ENCODE data around the gene BACH2. TPM values are rescaled to one million over a fixed set of nuclear protein-coding genes. Genes with fewer than 3 reads are reported as not detected.

BACH2 gene
- polyA plus RNA-seq, 1 of the 3 experiments (the other 2 are of a cell fraction) = 0.46 TPM

- 83% methylated on average over 3 of the region's 3 CpGs for WGBS (ENCODE audit: low lambda C conversion rate)
- Histone ChIP-seq H3K79me2 (ENCODE audit: insufficient read depth) (no peaks in the 10 kb centered on the region), H3K4me2 (no peak overlapping the region), H3K36me3 (replicated peaks in 1 of 2; ENCODE audit: control insufficient read depth in 1 of 2, insufficient read depth in 2 of 2, low read length in 1 of 2) (no peaks in the 10 kb centered on the region), H3K4me3 (ENCODE audit: low read depth in 2 of 2, low read length in 1 of 2) (no peak overlapping the region), H3K9ac (no peak overlapping the region), H3F3A (replicated peaks; ENCODE audit: insufficient read depth) (no peaks in the 10 kb centered on the region), H2AFZ (ENCODE audit: low read depth) (no peak overlapping the region), H3K9me2 (no peaks in the 10 kb centered on the region), H3K4me1 (ENCODE audit: control insufficient read depth in 1 of 2, insufficient read depth in 2 of 2, low read depth in 1 of 2, low read length in 1 of 2) (peaks cover 0 to 27% of the 10 kb centered on the region in 2 experiments; a peak in 2 of 4 replicates), H3K9me3 (no peaks in the 10 kb centered on the region), H3K27me3 (ENCODE audit: insufficient read depth) (no peaks in the 10 kb centered on the region), H3K27ac (ENCODE audit: low read depth in 2 of 2, low read length in 1 of 2) (peak overlapping the region in 1 of 2 experiments; percentile 75; a peak in 2 of 4 replicates), H4K20me1 (ENCODE audit: insufficient read depth) (no peaks in the 10 kb centered on the region)
- ChIA-PET CTCF (interaction anchor here (0.7 to 1.5 kb wide), 4 partner anchors 10 to 243 kb away, joined by 3 to 5 read pairs (median 4); no protein-coding TSS in a partner anchor), POLR2A (no interaction called here)
- TF ChIP-seq RAD21 (IDR thresholded peaks at IDR 0.05; ENCODE audit: low read length) = 0 out of 2 replicates have a peak, but pooled peaks have one; percentile 4
- TF ChIP-seq ELF1 (IDR thresholded peaks at IDR 0.05) = no peak
- no peak for DNase-seq
These were observed 112.9 kb downstream of the BACH2 start for GRCh38 chr6:90183587-90184333.

- H2AFZ ChIP-seq (ENCODE audit: low read depth) = no peak overlapping the region
- H3K4me3 ChIP-seq (ENCODE audit: low read depth in 2 of 2, low read length in 1 of 2) = no peak overlapping the region
- no peaks in the 10 kb centered on the region for H3F3A ChIP-seq (replicated peaks; ENCODE audit: insufficient read depth)
- H4K20me1 ChIP-seq (ENCODE audit: insufficient read depth) = no peaks in the 10 kb centered on the region
- H3K9me2 ChIP-seq = no peaks in the 10 kb centered on the region
- H3K36me3 ChIP-seq (replicated peaks in 1 of 2; ENCODE audit: control insufficient read depth in 1 of 2, insufficient read depth in 2 of 2, low read length in 1 of 2) = no peaks in the 10 kb centered on the region
- POLR2A ChIA-PET = no interaction called here
- H3K4me2 ChIP-seq = no peak overlapping the region
- CTCF ChIA-PET = interaction anchor here (0.5 to 1.3 kb wide), 5 partner anchors 39 to 240 kb away, joined by 3 to 5 read pairs (median 3); no protein-coding TSS in a partner anchor
- H3K79me2 ChIP-seq (ENCODE audit: insufficient read depth) = no peaks in the 10 kb centered on the region
- H3K27me3 ChIP-seq (ENCODE audit: insufficient read depth) = no peaks in the 10 kb centered on the region
- H3K4me1 ChIP-seq (ENCODE audit: control insufficient read depth in 1 of 2, insufficient read depth in 2 of 2, low read depth in 1 of 2, low read length in 1 of 2) = peaks cover 0 to 19% of the 10 kb centered on the region in 2 experiments; a peak in 2 of 4 replicates
- no peaks in the 10 kb centered on the region for H3K9me3 ChIP-seq
- DNase-seq = no peak
- H3K27ac ChIP-seq (ENCODE audit: low read depth in 2 of 2, low read length in 1 of 2) = no peak overlapping the region
- H3K9ac ChIP-seq = no peak overlapping the region
- no peak for TF ChIP-seq PBX3 (IDR thresholded peaks at IDR 0.05)
- no peak for TF ChIP-seq RFX5 (IDR thresholded peaks at IDR 0.05; ENCODE audit: low read length)
- no peak for TF ChIP-seq IRF3 (IDR thresholded peaks at IDR 0.05; ENCODE audit: low read depth, low read length)
- TF ChIP-seq MEF2A (IDR thresholded peaks at IDR 0.05; ENCODE audit: borderline replicate concordance, low read depth) = no peak
- no peak for TF ChIP-seq FOSL2 (IDR thresholded peaks at IDR 0.05; ENCODE audit: borderline replicate concordance, low read depth)
- TF ChIP-seq POLR2AphosphoS5 (IDR thresholded peaks at IDR 0.05; ENCODE audit: low read depth, low read length) = no peak
- no peak for TF ChIP-seq FOXM1 (IDR thresholded peaks at IDR 0.05; ENCODE audit: low read depth)
- no peak for TF ChIP-seq RAD21 (IDR thresholded peaks at IDR 0.05; ENCODE audit: low read length)
- TF ChIP-seq REST (IDR thresholded peaks at IDR 0.05; ENCODE audit: low read depth, low read length) = no peak
- TF ChIP-seq EZH2phosphoT487 (IDR thresholded peaks at IDR 0.05; ENCODE audit: borderline replicate concordance, low read depth) = no peak
- no peak for TF ChIP-seq CTCF (IDR thresholded peaks at IDR 0.05)
- TF ChIP-seq ZBTB33 (IDR thresholded peaks at IDR 0.05; ENCODE audit: borderline replicate concordance, low read depth) = no peak
- TF ChIP-seq GABPA (IDR thresholded peaks at IDR 0.05; ENCODE audit: low read depth) = no peak
- no peak for TF ChIP-seq GATA2 (CRISPR knock-in tag; IDR thresholded peaks at IDR 0.05)
- TF ChIP-seq RXRA (IDR thresholded peaks at IDR 0.05; ENCODE audit: borderline replicate concordance, low read depth) = no peak
- no peak for TF ChIP-seq TAF1 (IDR thresholded peaks at IDR 0.05; ENCODE audit: borderline replicate concordance, low read depth, low read length)
These were observed 116.1 kb downstream of the BACH2 start for GRCh38 chr6:90180526-90180925.

Data from SK-N-SH (cell line).